B cell (primary cell): ENCODE results near the gene SLC12A3. TPM values are rescaled to one million over a fixed set of nuclear protein-coding genes. Genes with fewer than 3 reads are reported as not detected.

Source experiments
- ATAC-seq: fragments of 200-7000 bp; cut with Tn5 transposase; one replicate; pipeline ENCODE4 v1.10.0; 2021; ENCODE audit warnings: low read depth, mild to moderate bottlenecking, moderate number of reproducible peaks, moderate library complexity
- CTCF ChIA-PET: fragments of 350-600 bp; sonication (Branson Sonifier 250); formaldehyde crosslinking; loops from one replicate; lab custom pipeline; 2021; ENCODE audit warnings: antibody characterized with exemption, inconsistent platforms; lab: Charles Lee
- POLR2A ChIA-PET: fragments of 350-600 bp; sonication (Branson Sonifier 250); formaldehyde crosslinking; loops from one replicate; lab custom pipeline; 2021; ENCODE audit warnings: antibody characterized with exemption; lab: Charles Lee
- DNase-seq: peaks from one replicate; pipeline ENCODE4 v3.0.0; 2013
- H2AFZ ChIP-seq: 2 replicates; pipeline ENCODE4 v1.6.1; 2012; ENCODE audit warnings: mild to moderate bottlenecking, low read depth, low read length; ENCODE audit not compliant: insufficient read depth, poor library complexity, severe bottlenecking
- H3K27ac ChIP-seq, 2 donors: 1 replicate in 1 of 2; 2 replicates in 1 of 2; pipeline ENCODE4 v1.5.1; 2012 to 2013; ENCODE audit warnings: low read length in 2 of 2, mild to moderate bottlenecking in 2 of 2, moderate library complexity in 1 of 2
- H3K27me3 ChIP-seq, 4 experiments: fragments of 200-600 bp in 1 of 4; sonication (generic) in 1 of 4; replicated peaks in 1 of 4; 1 replicate in 2 of 4; 2 replicates in 2 of 4; pipeline versions ENCODE4 v1.6.1 to v1.7.0; 2013 to 2016; ENCODE audit warnings: low read length in 3 of 4, mild to moderate bottlenecking in 2 of 4, mixed read lengths in 1 of 4, moderate library complexity in 1 of 4; ENCODE audit not compliant: insufficient read depth in 4 of 4, control insufficient read depth in 3 of 4; ENCODE audit errors: control extremely low read depth in 1 of 4
- H3K36me3 ChIP-seq, 2 experiments: replicated peaks in 1 of 2; 1 replicate in 1 of 2; 2 replicates in 1 of 2; pipeline versions ENCODE4 v1.6.1 to v1.7.1; 2013; ENCODE audit warnings: low read length in 1 of 2; ENCODE audit not compliant: insufficient read depth in 2 of 2, control insufficient read depth in 1 of 2; ENCODE audit errors: control extremely low read depth in 1 of 2, extremely low read depth in 1 of 2
- H3K4me1 ChIP-seq, 2 donors: fragments of 200-600 bp in 1 of 2; sonication (generic) in 1 of 2; 1 replicate in 1 of 2; 2 replicates in 1 of 2; pipeline versions ENCODE4 v1.5.1 to v1.6.1; 2013 to 2017; ENCODE audit warnings: low read length in 2 of 2; ENCODE audit not compliant: control insufficient read depth in 2 of 2, insufficient read depth in 2 of 2
- H3K4me2 ChIP-seq: replicated peaks from 2 replicates; pipeline ENCODE3; 2012; ENCODE audit warnings: mild to moderate bottlenecking, low read depth, low read length; ENCODE audit not compliant: poor library complexity, severe bottlenecking
- H3K4me3 ChIP-seq, 5 experiments: fragments of 200-600 bp in 1 of 5; sonication (generic) in 1 of 5; 1 replicate in 3 of 5; 2 replicates in 2 of 5; pipeline versions ENCODE4 v1.5.1 to v1.7.0; 2011 to 2016; ENCODE audit warnings: low read length in 4 of 5, mild to moderate bottlenecking in 4 of 5, low read depth in 2 of 5, control low read depth in 1 of 5, moderate library complexity in 1 of 5; ENCODE audit not compliant: insufficient read depth in 1 of 5; ENCODE audit errors: control extremely low read depth in 1 of 5, extremely low read depth in 1 of 5
- H3K79me2 ChIP-seq: fragments of 200-600 bp; sonication (generic); one replicate; pipeline ENCODE4 v1.6.0; 2016; ENCODE audit warnings: low read length; ENCODE audit not compliant: control insufficient read depth, insufficient read depth
- H3K9ac ChIP-seq: fragments of 200-600 bp; sonication (generic); 2 replicates; pipeline ENCODE4 v1.6.1; 2017; ENCODE audit warnings: mild to moderate bottlenecking, low read length, moderate library complexity
- H3K9me3 ChIP-seq, 3 donors: one replicate each; pipeline versions ENCODE4 v1.6.1 to v1.7.1; 2013; ENCODE audit warnings: low read length in 2 of 3; ENCODE audit not compliant: control insufficient read depth in 2 of 3, insufficient read depth in 1 of 3; ENCODE audit errors: control extremely low read depth in 1 of 3
- H4K20me1 ChIP-seq: 2 replicates; pipeline ENCODE4 v1.6.0; 2012; ENCODE audit warnings: mild to moderate bottlenecking, low read length; ENCODE audit not compliant: insufficient read depth, control insufficient read depth, poor library complexity, severe bottlenecking
- H3K27ac Mint-ChIP-seq: one replicate; pipeline ENCODE4 v1.8.0; 2021; ENCODE audit warnings: mixed read lengths
- H3K27me3 Mint-ChIP-seq: one replicate; pipeline ENCODE4 v1.8.0; 2021; ENCODE audit warnings: mixed read lengths
- H3K4me1 Mint-ChIP-seq: one replicate; pipeline ENCODE4 v1.8.0; 2021; ENCODE audit warnings: mixed read lengths
- H3K4me3 Mint-ChIP-seq: one replicate; pipeline ENCODE4 v1.8.0; 2021; ENCODE audit warnings: mixed read lengths
- H3K9me3 Mint-ChIP-seq: one replicate; pipeline ENCODE4 v1.8.0; 2022; ENCODE audit warnings: mixed read lengths; ENCODE audit not compliant: insufficient read depth
- CTCF ChIP-seq: fragments of 200-600 bp; IDR thresholded peaks from one replicate; pipeline ENCODE4 v1.8.0; 2022; ENCODE audit warnings: antibody characterized with exemption, mild to moderate bottlenecking
- EZH2 ChIP-seq: IDR thresholded peaks from 2 replicates; pipeline ENCODE4 v1.6.1; 2012; ENCODE audit warnings: borderline replicate concordance, low read depth, mild to moderate bottlenecking, moderate library complexity, low read length; ENCODE audit not compliant: insufficient read depth, poor library complexity, severe bottlenecking
- WGBS: methylation state at CpG from one replicate; pipeline ENCODE4 v1.1.5; 2013; ENCODE audit warnings: missing lambda C conversion rate; ENCODE audit not compliant: insufficient coverage; 5-methylcytosine and 5-hydroxymethylcytosine counted together
- intact Hi-C: fragments of 100-400 bp; cut with micrococcal nuclease; formaldehyde crosslinking; loops from one replicate; pipeline ENCODE4 v1.10.0; 2022
- polyA plus RNA-seq: library from polyadenylated mRNA; depleted of rRNA; stranded (reverse); fragments of >200 nt; gene quantifications from 2 replicates; pipeline ENCODE4 v1.2.3, GENCODE V29; 2012
- total RNA-seq, 2 donors: library from RNA; stranded (reverse); fragments of 120-200 nt in 1 of 2; gene quantifications; 1 replicate in 1 of 2; 2 replicates in 1 of 2; pipeline versions ENCODE4 v1.2.3 to v1.2.4, GENCODE V29; 2013 to 2022

Gene SLC12A3
- total and polyA plus RNA-seq, 2 donors (not counting 1 experiment from before 2014, with no cell fraction given), result 1.3 to 4.9 TPM

GRCh38 chr16:56851671-56852400 lies 13.2 kb upstream of the SLC12A3 start:
- H3K4me3 ChIP-seq, result no peak overlapping the region
- POLR2A ChIA-PET, result interaction anchor here (0.6 kb wide), 1 partner anchor 10 kb away, joined by 4 read pairs; no protein-coding TSS in a partner anchor
- H3K79me2 ChIP-seq, result no peaks in the 10 kb centered on the region
- H3K9me3 ChIP-seq, result peaks cover 0 to 7% (median 0%) of the 10 kb centered on the region in 3 donors
- CTCF ChIA-PET, result interaction anchor here (0.5 to 1.1 kb wide), 5 partner anchors 10 to 318 kb away, joined by 3 to 4 read pairs (median 3); no protein-coding TSS in a partner anchor
- H3K9ac ChIP-seq, result no peak overlapping the region
- DNase-seq, result no peak
- no peak for ATAC-seq
- H3K27ac ChIP-seq, result no peak overlapping the region
- Mint-ChIP-seq H3K27ac (no peak overlapping the region), H3K4me1 (peaks cover 16% of the 10 kb centered on the region), H3K4me3 (no peak overlapping the region), H3K9me3 (no peaks in the 10 kb centered on the region), H3K27me3 (no peaks in the 10 kb centered on the region)
- WGBS, result 40% methylated on average over 6 of the region's 8 CpGs
- H3K4me1 ChIP-seq, result peaks cover 0 to 17% of the 10 kb centered on the region in 2 donors
- no peaks in the 10 kb centered on the region for H3K27me3 ChIP-seq
- intact Hi-C loops, result no loop called here
- H4K20me1 ChIP-seq, result no peaks in the 10 kb centered on the region
- no peak overlapping the region for H3K4me2 ChIP-seq
- no peak overlapping the region for H2AFZ ChIP-seq
- no peaks in the 10 kb centered on the region for H3K36me3 ChIP-seq
- TF ChIP-seq EZH2 (no peak), CTCF (no peak)

- H3K27me3 Mint-ChIP-seq, result no peaks in the 10 kb centered on the region
- intact Hi-C loops, result no loop called here
- no peak overlapping the region for H2AFZ ChIP-seq
- no peak overlapping the region for H3K4me3 ChIP-seq
- H4K20me1 ChIP-seq, result no peaks in the 10 kb centered on the region
- no peak overlapping the region for H3K4me3 Mint-ChIP-seq
- peaks cover 0 to 7% (median 0%) of the 10 kb centered on the region in 3 donors for H3K9me3 ChIP-seq
- H3K9me3 Mint-ChIP-seq, result no peaks in the 10 kb centered on the region
- POLR2A ChIA-PET, result no interaction called here
- H3K4me2 ChIP-seq, result no peak overlapping the region
- ATAC-seq, result no peak
- no peak overlapping the region for H3K27ac ChIP-seq
- peaks cover 0 to 12% of the 10 kb centered on the region in 2 donors for H3K4me1 ChIP-seq
- WGBS, result 40% methylated on average over 3 of the region's 3 CpGs
- no peak for DNase-seq
- no peak for TF ChIP-seq CTCF
- TF ChIP-seq EZH2, result no peak
- H3K27me3 ChIP-seq, result no peaks in the 10 kb centered on the region
- CTCF ChIA-PET, result interaction anchor here (1.1 kb wide), 1 partner anchor 32 kb away, joined by 3 read pairs; no protein-coding TSS in a partner anchor
- no peaks in the 10 kb centered on the region for H3K79me2 ChIP-seq
- H3K9ac ChIP-seq, result no peak overlapping the region
- H3K27ac Mint-ChIP-seq, result no peak overlapping the region
- H3K36me3 ChIP-seq, result no peaks in the 10 kb centered on the region
- peaks cover 12% of the 10 kb centered on the region for H3K4me1 Mint-ChIP-seq
Observed at GRCh38 chr16:56852401-56852730, 12.6 kb upstream of the SLC12A3 start.
